OCI-LY7 (cell line): ENCODE data around the gene SLC4A5.

Experiments
- EZH2phosphoT487 ChIP-seq: fragments of 200-600 bp; sonication (generic); IDR thresholded peaks from 2 replicates; pipeline ENCODE4 v1.6.1; 2018; ENCODE audit warnings: low read depth, borderline replicate concordance, mild to moderate bottlenecking, mixed run types, antibody characterized with exemption, low read length, moderate library complexity, mixed read lengths
- TF ChIP-seq, protein P1 (sequence below): fragments of 200-600 bp; sonication (generic); conservative IDR thresholded peaks from 2 replicates; pipeline ENCODE4 v1.5.1; 2014; ENCODE audit warnings: mild to moderate bottlenecking, antibody characterized with exemption, low read length, moderate library complexity, mixed read lengths

DNA sequence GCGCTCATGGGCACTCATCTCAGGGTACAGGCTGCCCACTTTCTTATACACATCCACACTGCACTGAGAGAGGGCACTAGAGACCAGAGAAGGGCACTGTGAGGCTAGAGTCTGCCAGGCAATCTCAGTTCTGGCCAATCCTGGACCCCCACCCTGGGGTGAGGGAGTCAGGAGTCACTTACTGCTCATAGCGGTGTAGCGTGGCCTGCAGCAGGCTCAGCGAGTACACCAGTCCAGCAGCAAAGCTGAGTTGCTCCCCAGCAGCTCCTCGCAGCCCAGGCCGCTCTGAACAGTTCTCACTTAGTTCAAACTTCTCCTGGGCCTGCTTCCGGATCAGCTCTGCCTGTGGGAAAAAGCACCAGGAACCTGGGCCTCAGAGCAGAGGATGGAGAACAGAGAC, 24.6 kb upstream of the SLC4A5 start:
- TF ChIP-seq, protein P1, sequence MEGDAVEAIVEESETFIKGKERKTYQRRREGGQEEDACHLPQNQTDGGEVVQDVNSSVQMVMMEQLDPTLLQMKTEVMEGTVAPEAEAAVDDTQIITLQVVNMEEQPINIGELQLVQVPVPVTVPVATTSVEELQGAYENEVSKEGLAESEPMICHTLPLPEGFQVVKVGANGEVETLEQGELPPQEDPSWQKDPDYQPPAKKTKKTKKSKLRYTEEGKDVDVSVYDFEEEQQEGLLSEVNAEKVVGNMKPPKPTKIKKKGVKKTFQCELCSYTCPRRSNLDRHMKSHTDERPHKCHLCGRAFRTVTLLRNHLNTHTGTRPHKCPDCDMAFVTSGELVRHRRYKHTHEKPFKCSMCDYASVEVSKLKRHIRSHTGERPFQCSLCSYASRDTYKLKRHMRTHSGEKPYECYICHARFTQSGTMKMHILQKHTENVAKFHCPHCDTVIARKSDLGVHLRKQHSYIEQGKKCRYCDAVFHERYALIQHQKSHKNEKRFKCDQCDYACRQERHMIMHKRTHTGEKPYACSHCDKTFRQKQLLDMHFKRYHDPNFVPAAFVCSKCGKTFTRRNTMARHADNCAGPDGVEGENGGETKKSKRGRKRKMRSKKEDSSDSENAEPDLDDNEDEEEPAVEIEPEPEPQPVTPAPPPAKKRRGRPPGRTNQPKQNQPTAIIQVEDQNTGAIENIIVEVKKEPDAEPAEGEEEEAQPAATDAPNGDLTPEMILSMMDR: no peak
- no peak for TF ChIP-seq EZH2phosphoT487
